Dendritic cell treated with granulocyte-macrophage colony-stimulating factor and Interleukin-4, amounts not matched to agents 40 ng/mL and 50 ng/mL, for 4 days (primary cell): ENCODE measurements around the gene MBOAT1.
"Not testable (repeated sequence)": the region's sequence is repeated elsewhere in the genome, so short reads cannot be mapped to it uniquely, and the experiment has no call there.

ENCODE experiments used
- H3K27ac Mint-ChIP-seq: one replicate; pipeline ENCODE4 v1.8.0; 2022; ENCODE audit warnings: mild to moderate bottlenecking, mixed read lengths
- H3K27me3 Mint-ChIP-seq: one replicate; pipeline ENCODE4 v1.8.0; 2022; ENCODE audit warnings: mild to moderate bottlenecking, mixed read lengths
- H3K36me3 Mint-ChIP-seq: one replicate; pipeline ENCODE4 v1.8.0; 2022; ENCODE audit warnings: low read depth, mixed read lengths
- H3K4me1 Mint-ChIP-seq: one replicate; pipeline ENCODE4 v1.8.0; 2022; ENCODE audit warnings: low read depth, mixed read lengths
- H3K4me3 Mint-ChIP-seq: one replicate; pipeline ENCODE4 v1.8.0; 2022; ENCODE audit warnings: mild to moderate bottlenecking, moderate library complexity, mixed read lengths
- H3K9me3 Mint-ChIP-seq: one replicate; pipeline ENCODE4 v1.8.0; 2022; ENCODE audit warnings: mixed read lengths
- intact Hi-C: fragments of 100-400 bp; cut with micrococcal nuclease; formaldehyde crosslinking; loops from one replicate; pipeline ENCODE4 v1.15.0; 2022

The MBOAT1 gene

GRCh38 chr6:20182069-20182468 lies 30.2 kb downstream of the MBOAT1 start:
- peaks cover 11% of the 10 kb centered on the region for H3K9me3 Mint-ChIP-seq
- peaks cover 25% of the 10 kb centered on the region for H3K36me3 Mint-ChIP-seq
- no peak overlapping the region for H3K4me3 Mint-ChIP-seq
- intact Hi-C loops: no loop called here
- no peaks in the 10 kb centered on the region for H3K27me3 Mint-ChIP-seq
- no peak overlapping the region for H3K27ac Mint-ChIP-seq
- H3K4me1 Mint-ChIP-seq: peaks cover 31% of the 10 kb centered on the region

- Mint-ChIP-seq H3K36me3 (peaks cover 15% of the 10 kb centered on the region), H3K27ac (no peak overlapping the region), H3K27me3 (no peaks in the 10 kb centered on the region), H3K4me1 (peaks cover 24% of the 10 kb centered on the region), H3K9me3 (peaks cover 11% of the 10 kb centered on the region), H3K4me3 (no peak overlapping the region)
- intact Hi-C loops: no loop called here
Measured at GRCh38 chr6:20180935-20181334, 31.3 kb downstream of the MBOAT1 start.

- H3K27ac Mint-ChIP-seq, H3K9me3 Mint-ChIP-seq, H3K4me3 Mint-ChIP-seq, H3K27me3 Mint-ChIP-seq, intact Hi-C loops: not testable (repeated sequence)
- Mint-ChIP-seq H3K4me1 (peaks cover 25% of the 10 kb centered on the region), H3K36me3 (peaks cover 10% of the 10 kb centered on the region)
Measured at GRCh38 chr6:20179287-20180045, 32.8 kb downstream of the MBOAT1 start.

- Mint-ChIP-seq H3K4me3 (no peak overlapping the region), H3K36me3 (no peaks in the 10 kb centered on the region), H3K9me3 (no peaks in the 10 kb centered on the region), H3K27me3 (no peaks in the 10 kb centered on the region), H3K4me1 (peaks cover 36% of the 10 kb centered on the region), H3K27ac (no peak overlapping the region)
- intact Hi-C loops: no loop called here
Measured at GRCh38 chr6:20178327-20178726, 33.9 kb downstream of the MBOAT1 start.

GRCh38 chr6:20175810-20176410 lies 36.4 kb downstream of the MBOAT1 start:
- intact Hi-C loops: no loop called here
- Mint-ChIP-seq H3K27ac (no peak overlapping the region), H3K4me3 (no peak overlapping the region), H3K9me3 (no peaks in the 10 kb centered on the region), H3K4me1 (peaks cover 41% of the 10 kb centered on the region), H3K36me3 (no peaks in the 10 kb centered on the region), H3K27me3 (no peaks in the 10 kb centered on the region)

- Mint-ChIP-seq H3K36me3 (no peaks in the 10 kb centered on the region), H3K27me3 (no peaks in the 10 kb centered on the region), H3K4me1 (peaks cover 52% of the 10 kb centered on the region), H3K27ac (peak overlapping the region; percentile 17), H3K4me3 (peak overlapping the region; percentile 48), H3K9me3 (no peaks in the 10 kb centered on the region)
- intact Hi-C loops: no loop called here
Measured at GRCh38 chr6:20173833-20174792, 38.2 kb downstream of the MBOAT1 start.

- no peak overlapping the region for H3K4me3 Mint-ChIP-seq
- H3K36me3 Mint-ChIP-seq: no peaks in the 10 kb centered on the region
- no peak overlapping the region for H3K27ac Mint-ChIP-seq
- no peaks in the 10 kb centered on the region for H3K27me3 Mint-ChIP-seq
- peaks cover 62% of the 10 kb centered on the region for H3K4me1 Mint-ChIP-seq
- H3K9me3 Mint-ChIP-seq: no peaks in the 10 kb centered on the region
- intact Hi-C loops: no loop called here
Measured at GRCh38 chr6:20172842-20173456, 39.3 kb downstream of the MBOAT1 start.

GRCh38 chr6:20170455-20171148 lies 41.7 kb downstream of the MBOAT1 start:
- Mint-ChIP-seq H3K27ac (peak overlapping the region; percentile 69), H3K36me3 (peaks cover 6% of the 10 kb centered on the region), H3K27me3 (no peaks in the 10 kb centered on the region), H3K4me1 (peaks cover 70% of the 10 kb centered on the region), H3K4me3 (no peak overlapping the region), H3K9me3 (no peaks in the 10 kb centered on the region)
- intact Hi-C loops: no loop called here

GRCh38 chr6:20169786-20170185 lies 42.5 kb downstream of the MBOAT1 start:
- Mint-ChIP-seq H3K36me3 (peaks cover 6% of the 10 kb centered on the region), H3K9me3 (no peaks in the 10 kb centered on the region), H3K27ac (peak overlapping the region; percentile 69), H3K4me1 (peaks cover 70% of the 10 kb centered on the region), H3K27me3 (no peaks in the 10 kb centered on the region), H3K4me3 (peak overlapping the region; percentile 4)
- intact Hi-C loops: loop anchor here (2.0 kb wide), 1 partner anchor 43 kb away; the partner anchor contains the start of gene MBOAT1

- H3K27me3 Mint-ChIP-seq: no peaks in the 10 kb centered on the region
- no peaks in the 10 kb centered on the region for H3K9me3 Mint-ChIP-seq
- intact Hi-C loops: loop anchor here (2.0 kb wide), 1 partner anchor 44 kb away; the partner anchor contains the start of gene MBOAT1
- peaks cover 66% of the 10 kb centered on the region for H3K4me1 Mint-ChIP-seq
- H3K36me3 Mint-ChIP-seq: peaks cover 6% of the 10 kb centered on the region
- no peak overlapping the region for H3K4me3 Mint-ChIP-seq
- peak overlapping the region; percentile 69 for H3K27ac Mint-ChIP-seq
Measured at GRCh38 chr6:20169119-20169557, 43.1 kb downstream of the MBOAT1 start.

- intact Hi-C loops: loop anchor here (2.0 kb wide), 1 partner anchor 44 kb away; the partner anchor contains the start of gene MBOAT1
- H3K27me3 Mint-ChIP-seq: no peaks in the 10 kb centered on the region
- H3K4me3 Mint-ChIP-seq: peak overlapping the region; percentile 53
- H3K36me3 Mint-ChIP-seq: peaks cover 7% of the 10 kb centered on the region
- H3K9me3 Mint-ChIP-seq: no peaks in the 10 kb centered on the region
- peaks cover 61% of the 10 kb centered on the region for H3K4me1 Mint-ChIP-seq
- peak overlapping the region; percentile 69 for H3K27ac Mint-ChIP-seq
Measured at GRCh38 chr6:20168690-20169089, 43.6 kb downstream of the MBOAT1 start.

- Mint-ChIP-seq H3K27ac (peak overlapping the region; percentile 69), H3K36me3 (peaks cover 12% of the 10 kb centered on the region), H3K4me3 (no peak overlapping the region), H3K9me3 (no peaks in the 10 kb centered on the region), H3K4me1 (peaks cover 50% of the 10 kb centered on the region), H3K27me3 (no peaks in the 10 kb centered on the region)
- intact Hi-C loops: no loop called here
Measured at GRCh38 chr6:20167601-20168000, 44.7 kb downstream of the MBOAT1 start.

GRCh38 chr6:20166210-20166609 lies 46.1 kb downstream of the MBOAT1 start:
- no peak overlapping the region for H3K4me3 Mint-ChIP-seq
- peaks cover 44% of the 10 kb centered on the region for H3K4me1 Mint-ChIP-seq
- no peaks in the 10 kb centered on the region for H3K27me3 Mint-ChIP-seq
- intact Hi-C loops: no loop called here
- no peak overlapping the region for H3K27ac Mint-ChIP-seq
- peaks cover 12% of the 10 kb centered on the region for H3K36me3 Mint-ChIP-seq
- H3K9me3 Mint-ChIP-seq: no peaks in the 10 kb centered on the region
